ENCODE measurements around the gene MAPK14. TPM values are rescaled to one million over a fixed set of nuclear protein-coding genes. Genes with fewer than 3 reads are reported as not detected.

MAPK14 gene
- total and polyA plus RNA-seq, 9 of the 15 experiments (the other 6 are each of a cell fraction or from before 2014, with no cell fraction given): 8.8 to 62.7 (median 35.5) TPM

DNA sequence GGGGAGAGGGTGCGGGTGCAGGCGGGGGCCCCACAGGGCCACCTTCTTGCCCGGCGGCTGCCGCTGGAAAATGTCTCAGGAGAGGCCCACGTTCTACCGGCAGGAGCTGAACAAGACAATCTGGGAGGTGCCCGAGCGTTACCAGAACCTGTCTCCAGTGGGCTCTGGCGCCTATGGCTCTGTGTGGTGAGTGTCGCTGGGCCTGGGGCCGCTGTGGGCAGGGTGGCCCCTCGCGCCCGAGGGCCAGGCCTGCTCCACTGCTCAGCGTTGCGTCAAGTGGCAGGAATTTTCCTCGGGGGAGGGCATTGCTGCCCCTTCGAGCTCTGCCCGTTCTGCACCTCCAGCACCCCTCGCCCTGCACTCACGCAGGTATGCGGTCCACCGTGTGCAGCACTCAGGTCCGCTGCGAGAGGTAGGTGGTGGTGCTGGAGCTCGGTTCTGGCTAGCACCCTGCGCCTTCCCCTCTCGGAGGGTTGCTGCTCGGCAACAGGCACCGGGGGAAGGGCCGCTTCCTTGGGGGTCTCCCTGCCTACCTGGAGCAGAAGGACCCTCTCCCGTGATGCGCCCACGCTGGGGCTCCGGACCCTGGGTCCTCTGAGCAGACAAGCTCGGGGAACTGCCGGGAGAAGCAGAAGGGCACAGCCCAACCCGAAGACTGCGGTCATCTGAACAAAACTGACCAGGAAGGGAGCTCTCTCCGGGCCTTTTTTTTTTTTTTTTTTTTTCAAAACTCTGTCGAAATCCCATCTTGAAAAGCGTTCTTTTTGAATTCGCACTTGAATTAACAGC, 674 bp downstream of the MAPK14 start (continued):
- TF ChIP-seq, protein P1, sequence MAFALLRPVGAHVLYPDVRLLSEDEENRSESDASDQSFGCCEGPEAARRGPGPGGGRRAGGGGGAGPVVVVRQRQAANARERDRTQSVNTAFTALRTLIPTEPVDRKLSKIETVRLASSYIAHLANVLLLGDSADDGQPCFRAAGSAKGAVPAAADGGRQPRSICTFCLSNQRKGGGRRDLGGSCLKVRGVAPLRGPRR (CRISPR knock-in tag; IDR thresholded peaks at IDR 0.05): no peak
- TF ChIP-seq, protein P2, sequence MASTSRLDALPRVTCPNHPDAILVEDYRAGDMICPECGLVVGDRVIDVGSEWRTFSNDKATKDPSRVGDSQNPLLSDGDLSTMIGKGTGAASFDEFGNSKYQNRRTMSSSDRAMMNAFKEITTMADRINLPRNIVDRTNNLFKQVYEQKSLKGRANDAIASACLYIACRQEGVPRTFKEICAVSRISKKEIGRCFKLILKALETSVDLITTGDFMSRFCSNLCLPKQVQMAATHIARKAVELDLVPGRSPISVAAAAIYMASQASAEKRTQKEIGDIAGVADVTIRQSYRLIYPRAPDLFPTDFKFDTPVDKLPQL (IDR thresholded peaks at IDR 0.05; ENCODE audit: extremely low read depth, insufficient read length): no peak
- no peak for TF ChIP-seq RHOXF2B (CRISPR knock-in tag; conservative IDR thresholded peaks at IDR 0.05)
- TF ChIP-seq HOXB6 (CRISPR knock-in tag; IDR thresholded peaks at IDR 0.05; ENCODE audit: borderline replicate concordance): no peak
- TF ChIP-seq, protein P3, sequence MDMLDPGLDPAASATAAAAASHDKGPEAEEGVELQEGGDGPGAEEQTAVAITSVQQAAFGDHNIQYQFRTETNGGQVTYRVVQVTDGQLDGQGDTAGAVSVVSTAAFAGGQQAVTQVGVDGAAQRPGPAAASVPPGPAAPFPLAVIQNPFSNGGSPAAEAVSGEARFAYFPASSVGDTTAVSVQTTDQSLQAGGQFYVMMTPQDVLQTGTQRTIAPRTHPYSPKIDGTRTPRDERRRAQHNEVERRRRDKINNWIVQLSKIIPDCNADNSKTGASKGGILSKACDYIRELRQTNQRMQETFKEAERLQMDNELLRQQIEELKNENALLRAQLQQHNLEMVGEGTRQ (CRISPR knock-in tag; IDR thresholded peaks at IDR 0.05): no peak
- TF ChIP-seq CREB1 (IDR thresholded peaks at IDR 0.05): no peak
- no peak for TF ChIP-seq CREB1 (CRISPR knock-in tag; IDR thresholded peaks at IDR 0.05)
- TF ChIP-seq ZNF212 (CRISPR knock-in tag; IDR thresholded peaks at IDR 0.05): no peak
- no peak for TF ChIP-seq MTA3 (IDR thresholded peaks at IDR 0.05; ENCODE audit: borderline replicate concordance)
- 0 out of 2 replicates have a peak, but pooled peaks have one; percentile 2 for TF ChIP-seq TEAD4 (IDR thresholded peaks at IDR 0.05; ENCODE audit: low read length)
- TF ChIP-seq TEAD4 (CRISPR knock-in tag; IDR thresholded peaks at IDR 0.05; ENCODE audit: borderline replicate concordance): 0 out of 2 replicates have a peak, but pooled peaks have one; percentile 68
- no peak for TF ChIP-seq OTX1 (CRISPR knock-in tag; IDR thresholded peaks at IDR 0.05)
- TF ChIP-seq, protein P4, sequence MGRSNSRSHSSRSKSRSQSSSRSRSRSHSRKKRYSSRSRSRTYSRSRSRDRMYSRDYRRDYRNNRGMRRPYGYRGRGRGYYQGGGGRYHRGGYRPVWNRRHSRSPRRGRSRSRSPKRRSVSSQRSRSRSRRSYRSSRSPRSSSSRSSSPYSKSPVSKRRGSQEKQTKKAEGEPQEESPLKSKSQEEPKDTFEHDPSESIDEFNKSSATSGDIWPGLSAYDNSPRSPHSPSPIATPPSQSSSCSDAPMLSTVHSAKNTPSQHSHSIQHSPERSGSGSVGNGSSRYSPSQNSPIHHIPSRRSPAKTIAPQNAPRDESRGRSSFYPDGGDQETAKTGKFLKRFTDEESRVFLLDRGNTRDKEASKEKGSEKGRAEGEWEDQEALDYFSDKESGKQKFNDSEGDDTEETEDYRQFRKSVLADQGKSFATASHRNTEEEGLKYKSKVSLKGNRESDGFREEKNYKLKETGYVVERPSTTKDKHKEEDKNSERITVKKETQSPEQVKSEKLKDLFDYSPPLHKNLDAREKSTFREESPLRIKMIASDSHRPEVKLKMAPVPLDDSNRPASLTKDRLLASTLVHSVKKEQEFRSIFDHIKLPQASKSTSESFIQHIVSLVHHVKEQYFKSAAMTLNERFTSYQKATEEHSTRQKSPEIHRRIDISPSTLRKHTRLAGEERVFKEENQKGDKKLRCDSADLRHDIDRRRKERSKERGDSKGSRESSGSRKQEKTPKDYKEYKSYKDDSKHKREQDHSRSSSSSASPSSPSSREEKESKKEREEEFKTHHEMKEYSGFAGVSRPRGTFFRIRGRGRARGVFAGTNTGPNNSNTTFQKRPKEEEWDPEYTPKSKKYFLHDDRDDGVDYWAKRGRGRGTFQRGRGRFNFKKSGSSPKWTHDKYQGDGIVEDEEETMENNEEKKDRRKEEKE (IDR thresholded peaks at IDR 0.05; ENCODE audit: borderline replicate concordance in 1 of 2, control insufficient read depth in 1 of 2, low read depth in 2 of 2, low read length in 1 of 2): no peak
- TF ChIP-seq CEBPG (CRISPR knock-in tag; IDR thresholded peaks at IDR 0.05): peak; percentile 41; the same call in 1 of the 2 replicates
- no peak for TF ChIP-seq CEBPG (tag; conservative IDR thresholded peaks at IDR 0.05 in 1 of 2, IDR thresholded peaks at IDR 0.05 in 1 of 2)
- no peak for TF ChIP-seq DACH1 (IDR thresholded peaks at IDR 0.05; ENCODE audit: partially characterized antibody)
- TF ChIP-seq NONO (IDR thresholded peaks at IDR 0.05; ENCODE audit: low read depth in 2 of 2, low read length in 1 of 2): no peak
- TF ChIP-seq ZNF41 (CRISPR knock-in tag; conservative IDR thresholded peaks at IDR 0.05): no peak
- TF ChIP-seq CCAR2 (IDR thresholded peaks at IDR 0.05; ENCODE audit: low read depth, low read length): no peak
- TF ChIP-seq GABPB1 (CRISPR knock-in tag; IDR thresholded peaks at IDR 0.05): no peak
- no peak for TF ChIP-seq ZNF165 (CRISPR knock-in tag; IDR thresholded peaks at IDR 0.05; ENCODE audit: borderline replicate concordance)
- no peak for TF ChIP-seq CHCHD3 (CRISPR knock-in tag; IDR thresholded peaks at IDR 0.05)
- TF ChIP-seq, protein P5, sequence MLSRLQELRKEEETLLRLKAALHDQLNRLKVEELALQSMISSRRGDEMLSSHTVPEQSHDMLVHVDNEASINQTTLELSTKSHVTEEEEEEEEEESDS (CRISPR knock-in tag; IDR thresholded peaks at IDR 0.05): no peak
- TF ChIP-seq PCBP1 (IDR thresholded peaks at IDR 0.05; ENCODE audit: low read depth, low read length, poor library complexity, severe bottlenecking): no peak
